Measurements from ENCODE around the gene MICALL2.

The MICALL2 gene

GRCh38 chr7:1431634-1432380, 27.5 kb downstream of the MICALL2 start:
- DNase-seq: no peak

GRCh38 chr7:1431226-1431625, 28.0 kb downstream of the MICALL2 start:
- no peak for DNase-seq

GRCh38 chr7:1430056-1430845, 29.0 kb downstream of the MICALL2 start:
- no peak for DNase-seq

- DNase-seq: no peak
Measured at GRCh38 chr7:1428941-1429501, 30.2 kb downstream of the MICALL2 start.

GRCh38 chr7:1427064-1427657, 32.1 kb downstream of the MICALL2 start:
- no peak for DNase-seq

- DNase-seq: no peak
Measured at GRCh38 chr7:1426474-1426873, 32.8 kb downstream of the MICALL2 start.

GRCh38 chr7:1425292-1426136, 33.8 kb downstream of the MICALL2 start:
- no peak for DNase-seq

GRCh38 chr7:1424041-1424440, 35.2 kb downstream of the MICALL2 start:
- no peak for DNase-seq

- no peak for DNase-seq
Measured at GRCh38 chr7:1423264-1423811, 35.9 kb downstream of the MICALL2 start.

- DNase-seq: no peak
Measured at GRCh38 chr7:1422512-1423263, 36.6 kb downstream of the MICALL2 start.

GRCh38 chr7:1421946-1422345, 37.3 kb downstream of the MICALL2 start:
- no peak for DNase-seq

GRCh38 chr7:1421020-1421790, 38.1 kb downstream of the MICALL2 start:
- DNase-seq: no peak

GRCh38 chr7:1419688-1420087, 39.6 kb downstream of the MICALL2 start:
- no peak for DNase-seq

- DNase-seq: no peak
Measured at GRCh38 chr7:1419310-1419634, 40.0 kb downstream of the MICALL2 start.

GRCh38 chr7:1418505-1419309, 40.6 kb downstream of the MICALL2 start:
- no peak for DNase-seq

- DNase-seq: no peak
Measured at GRCh38 chr7:1415389-1415990, 43.8 kb downstream of the MICALL2 start.

- no peak for DNase-seq
Measured at GRCh38 chr7:1413936-1414639, 45.2 kb downstream of the MICALL2 start.

- DNase-seq: peak; percentile 7
Measured at GRCh38 chr7:1412322-1413261, 46.7 kb downstream of the MICALL2 start.

All from SIG-M5 (cell line).